Measurements from ENCODE around the gene DNAAF5. TPM values are rescaled to one million over a fixed set of nuclear protein-coding genes. Genes with fewer than 3 reads are reported as not detected.

Gene DNAAF5
- total RNA-seq, 1 donor from 2014 or later: 18.1 TPM

DNA sequence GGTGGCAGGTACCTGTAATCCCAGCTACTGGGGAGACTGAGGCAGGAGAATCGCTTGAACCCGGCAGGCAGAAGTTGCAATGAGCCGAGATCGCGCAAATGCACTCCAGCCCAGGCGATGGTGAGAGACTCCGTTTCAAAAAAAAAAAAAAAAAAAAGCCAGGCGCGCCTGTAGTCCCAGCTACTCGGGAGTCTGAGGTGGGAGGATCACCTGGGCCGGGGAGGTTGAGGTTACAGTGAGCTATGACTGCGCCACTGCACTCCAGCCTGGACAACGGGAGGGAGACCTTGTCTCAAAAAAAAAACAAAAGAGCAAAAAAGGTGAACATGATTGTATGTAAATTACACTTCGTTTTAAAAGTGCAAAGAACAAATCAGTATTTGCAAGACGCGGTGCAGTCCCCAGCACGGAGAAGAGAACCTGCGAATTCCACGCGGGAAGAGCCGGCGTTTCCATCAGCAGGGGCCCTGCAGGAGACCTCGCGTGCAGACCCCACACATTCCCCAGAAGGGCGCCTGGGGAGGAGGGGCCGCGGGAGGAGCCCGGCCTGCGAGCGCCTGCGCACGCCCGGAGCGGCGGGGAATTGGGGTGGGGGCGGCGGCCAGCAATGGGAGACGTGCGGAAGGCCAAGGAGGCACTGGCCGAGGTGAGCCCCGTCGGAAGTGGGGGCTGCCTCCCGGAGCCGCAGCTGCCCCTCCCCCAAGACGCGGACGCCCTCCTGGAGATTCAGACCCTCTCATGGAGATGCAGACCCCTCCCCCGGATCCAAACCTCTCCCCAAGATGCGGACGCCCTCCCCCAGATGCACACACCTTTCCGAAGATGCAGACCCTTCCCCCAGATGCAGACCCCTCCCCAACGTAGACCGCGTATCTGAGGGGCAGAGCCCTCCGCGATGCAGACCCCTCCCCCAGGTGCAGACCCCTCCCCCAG, 89.1 kb downstream of the DNAAF5 start:
- H3K4me3 ChIP-seq: peak overlapping the region; percentile 94
- H3K27me3 ChIP-seq (ENCODE audit: low read depth): no peaks in the 10 kb centered on the region
- no peaks in the 10 kb centered on the region for H3K36me3 ChIP-seq
- DNase-seq: no peak
- peaks cover 80% of the 10 kb centered on the region for H3K4me1 ChIP-seq
- peak overlapping the region; percentile 97 for H3K27ac ChIP-seq (replicated peaks)
- intact Hi-C loops (cut with micrococcal nuclease): no loop called here
- no peaks in the 10 kb centered on the region for H3K9me3 ChIP-seq (replicated peaks)
- TF ChIP-seq CTCF (IDR thresholded peaks at IDR 0.05; ENCODE audit: borderline replicate concordance): no peak

DNA sequence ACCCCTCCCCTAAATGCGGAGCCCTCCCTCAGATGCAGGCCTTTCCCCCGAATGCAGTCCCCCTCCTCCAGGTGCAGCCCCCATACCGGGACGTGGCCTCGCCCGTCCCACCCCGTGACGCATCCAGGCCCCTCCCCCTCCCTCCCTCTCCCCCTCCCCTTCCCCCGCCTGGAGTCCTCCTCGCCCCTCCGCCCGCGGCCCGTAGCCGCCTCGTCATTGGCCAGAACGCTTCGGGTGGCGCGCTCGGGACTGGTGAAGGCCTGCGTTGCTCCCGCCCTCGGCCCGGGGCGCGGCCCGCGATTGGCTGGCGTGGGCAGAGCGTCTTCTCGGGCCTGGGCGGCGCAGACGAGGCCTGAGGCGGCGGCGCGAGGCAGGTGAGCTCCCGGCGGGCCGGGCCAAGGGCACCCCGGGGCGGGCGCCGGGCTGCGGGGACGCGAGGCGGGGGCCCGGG, 89.8 kb downstream of the DNAAF5 start:
- TF ChIP-seq CTCF (IDR thresholded peaks at IDR 0.05; ENCODE audit: borderline replicate concordance): no peak
- H3K4me3 ChIP-seq: peak overlapping the region; percentile 94
- H3K9me3 ChIP-seq (replicated peaks): no peaks in the 10 kb centered on the region
- intact Hi-C loops (cut with micrococcal nuclease): no loop called here
- peaks cover 87% of the 10 kb centered on the region for H3K4me1 ChIP-seq
- DNase-seq: peak; percentile 98
- H3K27me3 ChIP-seq (ENCODE audit: low read depth): no peaks in the 10 kb centered on the region
- peak overlapping the region; percentile 97 for H3K27ac ChIP-seq (replicated peaks)
- no peaks in the 10 kb centered on the region for H3K36me3 ChIP-seq

DNA sequence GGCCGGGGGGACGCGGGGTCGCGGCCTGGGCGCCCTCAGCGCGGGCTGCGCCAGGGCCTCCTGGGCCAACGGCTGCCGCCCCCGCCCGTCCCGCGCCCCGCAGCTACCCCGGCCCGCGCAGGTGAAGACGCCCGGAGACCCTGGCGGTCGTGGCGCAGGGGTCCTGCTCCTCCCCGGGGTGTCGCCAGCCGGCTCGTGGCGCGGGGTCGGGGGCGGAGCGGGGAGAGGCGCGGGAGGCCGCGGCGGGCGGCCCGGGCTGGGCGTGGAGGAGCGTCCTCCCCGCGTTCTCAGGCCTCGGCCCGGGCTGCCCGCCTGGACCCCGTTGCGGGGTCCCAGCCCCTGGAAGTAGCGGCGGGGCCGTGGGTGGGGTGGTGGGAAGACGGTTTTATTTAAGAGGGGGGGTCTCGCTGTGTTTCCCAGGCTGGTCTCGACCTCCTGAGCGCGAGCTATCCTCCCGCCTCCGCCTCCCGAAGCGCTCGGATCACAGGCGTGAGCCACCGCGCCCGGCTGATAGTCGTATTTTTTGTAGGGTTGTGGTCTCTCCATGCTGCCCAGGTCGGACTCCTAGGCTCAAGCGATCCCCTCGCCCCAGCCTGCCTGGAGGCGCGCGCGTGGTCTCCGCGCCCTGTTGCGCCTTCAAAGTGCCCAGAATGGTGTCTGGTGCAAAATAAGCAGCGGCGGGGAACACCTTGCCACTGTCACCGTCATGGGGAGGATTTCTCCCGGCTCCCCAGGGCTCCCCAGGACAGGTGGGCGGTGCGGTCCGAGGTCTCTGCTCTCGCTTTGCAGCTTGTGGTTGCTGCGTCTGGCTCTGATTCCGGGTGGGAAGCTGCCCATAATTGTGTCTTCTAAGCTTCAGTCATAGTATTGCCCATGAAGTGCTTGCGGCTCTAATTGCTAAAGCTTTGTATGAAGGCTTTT, 90.5 kb downstream of the DNAAF5 start:
- Histone ChIP-seq H3K27ac (replicated peaks) (peak overlapping the region; percentile 97), H3K9me3 (replicated peaks) (no peaks in the 10 kb centered on the region), H3K27me3 (ENCODE audit: low read depth) (no peaks in the 10 kb centered on the region), H3K36me3 (no peaks in the 10 kb centered on the region), H3K4me3 (peak overlapping the region; percentile 94), H3K4me1 (peaks cover 90% of the 10 kb centered on the region)
- intact Hi-C loops (cut with micrococcal nuclease): no loop called here
- no peak for TF ChIP-seq CTCF (IDR thresholded peaks at IDR 0.05; ENCODE audit: borderline replicate concordance)
- no peak for DNase-seq

- H3K36me3 ChIP-seq: no peaks in the 10 kb centered on the region
- no peaks in the 10 kb centered on the region for H3K27me3 ChIP-seq (ENCODE audit: low read depth)
- H3K27ac ChIP-seq (replicated peaks): peak overlapping the region; percentile 97
- intact Hi-C loops (cut with micrococcal nuclease): no loop called here
- peaks cover 90% of the 10 kb centered on the region for H3K4me1 ChIP-seq
- no peaks in the 10 kb centered on the region for H3K9me3 ChIP-seq (replicated peaks)
- TF ChIP-seq CTCF (IDR thresholded peaks at IDR 0.05; ENCODE audit: borderline replicate concordance): peak; percentile 51
- DNase-seq: no peak
- peak overlapping the region; percentile 94 for H3K4me3 ChIP-seq
Observed at GRCh38 chr7:818031-818699, 91.7 kb downstream of the DNAAF5 start.

DNA sequence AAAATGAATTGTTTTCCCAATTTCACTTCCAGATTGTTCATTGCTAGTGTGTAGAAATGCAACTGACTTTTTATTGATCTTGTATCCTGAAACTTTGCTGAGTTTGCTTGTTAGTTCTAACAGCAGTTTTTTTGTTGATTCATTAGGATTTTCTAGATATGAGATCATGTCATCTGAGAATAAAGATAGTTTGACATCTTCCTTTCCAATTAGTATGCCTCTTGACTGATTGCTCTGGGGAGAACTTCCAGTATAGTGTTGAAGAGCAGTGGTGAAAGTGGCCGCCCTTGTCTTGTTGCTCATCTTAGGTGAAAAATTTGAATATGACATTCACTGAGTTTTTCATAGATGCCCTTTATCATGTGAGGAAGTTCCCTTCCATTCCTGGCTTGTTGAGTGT, 93.8 kb downstream of the DNAAF5 start:
- no peak for DNase-seq
- TF ChIP-seq CTCF (IDR thresholded peaks at IDR 0.05; ENCODE audit: borderline replicate concordance): no peak
- H3K36me3 ChIP-seq: no peaks in the 10 kb centered on the region
- H3K27me3 ChIP-seq (ENCODE audit: low read depth): no peaks in the 10 kb centered on the region
- peak overlapping the region; percentile 95 for H3K27ac ChIP-seq (replicated peaks)
- peaks cover 91% of the 10 kb centered on the region for H3K4me1 ChIP-seq
- H3K9me3 ChIP-seq (replicated peaks): no peaks in the 10 kb centered on the region
- no peak overlapping the region for H3K4me3 ChIP-seq
- intact Hi-C loops (cut with micrococcal nuclease): no loop called here
